Sigmoid colon (tissue), 7 donors: Measurements from ENCODE around the gene SANBR. TPM values are rescaled to one million over a fixed set of nuclear protein-coding genes. Genes with fewer than 3 reads are reported as not detected.
"Not testable (repeated sequence)": the region's sequence is repeated elsewhere in the genome, so short reads cannot be mapped to it uniquely, and the experiment has no call there.

Experiments
- DNase-seq: peaks from one replicate; pipeline ENCODE4 v3.0.0-alpha.2; 2019
- H3K27ac ChIP-seq, 4 donors: fragments of 200-600 bp; sonication (generic); one replicate each; pipeline ENCODE4 v1.5.1; 2016 to 2019; ENCODE audit warnings: mild to moderate bottlenecking in 1 of 4
- H3K27me3 ChIP-seq, 3 donors: fragments of 200-600 bp; sonication (generic); one replicate each; pipeline ENCODE4 v1.5.1; 2019; ENCODE audit warnings: mild to moderate bottlenecking in 1 of 3
- H3K36me3 ChIP-seq, 4 donors: fragments of 200-600 bp; sonication (generic); one replicate each; pipeline ENCODE4 v1.5.1; 2016 to 2019
- H3K4me1 ChIP-seq, 4 donors: fragments of 200-600 bp; sonication (generic); one replicate each; pipeline ENCODE4 v1.5.1; 2017 to 2019
- H3K4me3 ChIP-seq, 4 donors: fragments of 200-600 bp; sonication (generic); one replicate each; pipeline ENCODE4 v1.5.1; 2017 to 2019; ENCODE audit warnings: mild to moderate bottlenecking in 2 of 4, moderate library complexity in 1 of 4
- H3K9me3 ChIP-seq, 4 donors: fragments of 200-600 bp in 3 of 4; sonication (generic) in 3 of 4; one replicate each; pipeline versions ENCODE4 v1.5.1 to v1.6.1; 2013 to 2019
- EP300 ChIP-seq, 4 donors: sonication (generic); formaldehyde crosslinking; IDR thresholded peaks; one replicate each; pipeline ENCODE4 v1.6.1; 2017; ENCODE audit warnings: antibody characterized with exemption in 4 of 4
- POLR2A ChIP-seq, 2 donors: fragments of 450-650 bp; IDR thresholded peaks; one replicate each; pipeline ENCODE4 v1.6.1; 2016; ENCODE audit warnings: antibody characterized with exemption in 2 of 2, mild to moderate bottlenecking in 2 of 2, moderate library complexity in 2 of 2
- POLR2AphosphoS5 ChIP-seq, 4 donors: sonication (generic); formaldehyde crosslinking; IDR thresholded peaks; one replicate each; pipeline ENCODE4 v1.6.1; 2017; ENCODE audit warnings: antibody characterized with exemption in 4 of 4
- WGBS, 2 donors: extraction: QIAGEN DNeasy Blood & Tissue Kit; methylation state at CpG; one replicate each; pipeline ENCODE4 v1.1.7; 2013; 5-methylcytosine and 5-hydroxymethylcytosine counted together
- intact Hi-C: fragments of 100-400 bp; cut with DNase I; formaldehyde crosslinking; loops from one replicate; pipeline ENCODE4 v1.15.1; 2023
- polyA plus RNA-seq, 3 donors: library from polyadenylated mRNA; stranded (reverse); fragments of 200-250 nt; gene quantifications; one replicate each; pipeline ENCODE4 v1.2.3, GENCODE V29; 2013
- total RNA-seq, 4 donors: library from RNA; depleted of rRNA; stranded (reverse); fragments of >200 nt; gene quantifications; one replicate each; pipeline ENCODE4 v1.1.0, GENCODE V29; 2016
- TF ChIP-seq, protein P1 (sequence below), 4 experiments: fragments of 450-650 bp in 3 of 4; fragments of 200-600 bp in 1 of 4; IDR thresholded peaks; one replicate each; pipeline ENCODE4 v1.5.1; 2016 to 2019; ENCODE audit warnings: antibody characterized with exemption in 4 of 4, mild to moderate bottlenecking in 3 of 4, moderate library complexity in 2 of 4
- donor health status: healthy with polysubstance abuse.
- donor health status: Bipolar disorder and iron deficiency.
- donor health status: healthy.

Gene SANBR
- total and polyA plus RNA-seq, 7 donors, result 3.0 to 18.5 (median 6.5) TPM

DNA sequence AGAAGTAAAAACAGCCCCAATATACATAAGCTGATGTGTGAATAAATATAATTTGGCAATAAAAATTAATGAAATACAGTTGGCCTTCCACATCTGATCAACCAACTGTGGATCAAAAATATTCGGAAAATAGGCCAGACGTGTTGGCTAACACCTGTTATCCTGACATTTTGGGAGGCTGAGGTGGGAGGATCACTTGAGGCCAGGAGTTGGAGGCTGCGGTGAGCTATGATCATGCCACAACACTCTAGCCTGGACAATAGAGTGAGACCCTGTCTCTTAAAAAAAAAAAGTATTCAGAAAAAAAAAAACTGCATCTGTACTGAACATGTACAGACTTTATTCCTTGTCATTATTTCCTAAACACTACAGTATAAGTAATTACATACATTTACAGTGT, 36.1 kb upstream of the SANBR start:
- Histone ChIP-seq H3K36me3 (peaks cover 15 to 37% (median 24%) of the 10 kb centered on the region in 4 donors), H3K9me3 (no peaks in the 10 kb centered on the region)
- 97 to 100% methylated on average over 3 of the region's 3 CpGs for WGBS, 2 donors

GRCh38 chr2:61034592-61034991, 31.1 kb upstream of the SANBR start:
- DNase-seq, H3K27me3 ChIP-seq, intact Hi-C loops, H3K27ac ChIP-seq, H3K4me3 ChIP-seq, H3K9me3 ChIP-seq, H3K4me1 ChIP-seq: not testable (repeated sequence)
- peaks cover 21 to 49% (median 27%) of the 10 kb centered on the region in 4 donors for H3K36me3 ChIP-seq
- WGBS, 2 donors, result 93 to 97% methylated on average over 9 of the region's 9 CpGs

More for the DNA sequence above, 36.1 kb upstream of the SANBR start:
- H3K27me3 ChIP-seq, result no peaks in the 10 kb centered on the region
- intact Hi-C loops, result no loop called here
- H3K4me1 ChIP-seq, result peaks cover 0 to 5% (median 2%) of the 10 kb centered on the region in 4 donors
- no peak overlapping the region for H3K27ac ChIP-seq
- no peak overlapping the region for H3K4me3 ChIP-seq
- DNase-seq, result no peak
- TF ChIP-seq POLR2AphosphoS5 (IDR thresholded peaks at IDR 0.05), result no peak
- TF ChIP-seq, protein P1, sequence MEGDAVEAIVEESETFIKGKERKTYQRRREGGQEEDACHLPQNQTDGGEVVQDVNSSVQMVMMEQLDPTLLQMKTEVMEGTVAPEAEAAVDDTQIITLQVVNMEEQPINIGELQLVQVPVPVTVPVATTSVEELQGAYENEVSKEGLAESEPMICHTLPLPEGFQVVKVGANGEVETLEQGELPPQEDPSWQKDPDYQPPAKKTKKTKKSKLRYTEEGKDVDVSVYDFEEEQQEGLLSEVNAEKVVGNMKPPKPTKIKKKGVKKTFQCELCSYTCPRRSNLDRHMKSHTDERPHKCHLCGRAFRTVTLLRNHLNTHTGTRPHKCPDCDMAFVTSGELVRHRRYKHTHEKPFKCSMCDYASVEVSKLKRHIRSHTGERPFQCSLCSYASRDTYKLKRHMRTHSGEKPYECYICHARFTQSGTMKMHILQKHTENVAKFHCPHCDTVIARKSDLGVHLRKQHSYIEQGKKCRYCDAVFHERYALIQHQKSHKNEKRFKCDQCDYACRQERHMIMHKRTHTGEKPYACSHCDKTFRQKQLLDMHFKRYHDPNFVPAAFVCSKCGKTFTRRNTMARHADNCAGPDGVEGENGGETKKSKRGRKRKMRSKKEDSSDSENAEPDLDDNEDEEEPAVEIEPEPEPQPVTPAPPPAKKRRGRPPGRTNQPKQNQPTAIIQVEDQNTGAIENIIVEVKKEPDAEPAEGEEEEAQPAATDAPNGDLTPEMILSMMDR (IDR thresholded peaks at IDR 0.05), result no peak
- TF ChIP-seq EP300 (IDR thresholded peaks at IDR 0.05), result no peak
- TF ChIP-seq POLR2A (IDR thresholded peaks at IDR 0.05), result no peak

- WGBS, 2 donors, result 98 to 99% methylated on average over 2 of the region's 2 CpGs
- H3K4me3 ChIP-seq, H3K4me1 ChIP-seq, H3K9me3 ChIP-seq, H3K27ac ChIP-seq, DNase-seq, H3K27me3 ChIP-seq, intact Hi-C loops: not testable (repeated sequence)
- H3K36me3 ChIP-seq, result peaks cover 19 to 40% (median 23%) of the 10 kb centered on the region in 4 donors
Observed at GRCh38 chr2:61036643-61037042, 29.0 kb upstream of the SANBR start.

- H3K9me3 ChIP-seq, result no peaks in the 10 kb centered on the region
- TF ChIP-seq EP300 (IDR thresholded peaks at IDR 0.05) (no peak), POLR2A (IDR thresholded peaks at IDR 0.05) (no peak), POLR2AphosphoS5 (IDR thresholded peaks at IDR 0.05) (no peak)
- TF ChIP-seq, protein P1 (IDR thresholded peaks at IDR 0.05), result no peak
- WGBS, 2 donors, result 86 to 88% methylated on average over 3 of the region's 3 CpGs
- H3K4me3 ChIP-seq, result no peak overlapping the region
- H3K36me3 ChIP-seq, result peaks cover 0 to 11% (median 0%) of the 10 kb centered on the region in 4 donors
- intact Hi-C loops, result no loop called here
- peaks cover 0 to 15% (median 7%) of the 10 kb centered on the region in 4 donors for H3K4me1 ChIP-seq
- no peak overlapping the region for H3K27ac ChIP-seq
- H3K27me3 ChIP-seq, result no peaks in the 10 kb centered on the region
- no peak for DNase-seq
Observed at GRCh38 chr2:61042807-61043206, 22.9 kb upstream of the SANBR start.

- H3K4me3 ChIP-seq, result no peak overlapping the region
- peaks cover 0 to 29% (median 2%) of the 10 kb centered on the region in 4 donors for H3K36me3 ChIP-seq
- DNase-seq, result no peak
- H3K9me3 ChIP-seq, result no peaks in the 10 kb centered on the region
- no peaks in the 10 kb centered on the region for H3K27me3 ChIP-seq
- 73 to 81% methylated on average over 4 of the region's 4 CpGs for WGBS, 2 donors
- TF ChIP-seq, protein P1 (IDR thresholded peaks at IDR 0.05), result no peak
- no peak for TF ChIP-seq EP300 (IDR thresholded peaks at IDR 0.05)
- TF ChIP-seq POLR2A (IDR thresholded peaks at IDR 0.05), result no peak
- TF ChIP-seq POLR2AphosphoS5 (IDR thresholded peaks at IDR 0.05), result no peak
- peak overlapping the region in 1 of 4 donors; percentile 24 for H3K27ac ChIP-seq
- peaks cover 0 to 15% (median 7%) of the 10 kb centered on the region in 4 donors for H3K4me1 ChIP-seq
- intact Hi-C loops, result no loop called here
Observed at GRCh38 chr2:61044636-61045035, 21.0 kb upstream of the SANBR start.

GRCh38 chr2:61045226-61045625, 20.4 kb upstream of the SANBR start:
- Histone ChIP-seq H3K9me3 (no peaks in the 10 kb centered on the region), H3K4me3 (no peak overlapping the region), H3K4me1 (peaks cover 0 to 15% (median 7%) of the 10 kb centered on the region in 4 donors), H3K27me3 (no peaks in the 10 kb centered on the region), H3K36me3 (peaks cover 0 to 35% (median 2%) of the 10 kb centered on the region in 4 donors), H3K27ac (peak overlapping the region in 3 of 4 donors; percentile 21 to 51 (median 49))
- WGBS, 2 donors, result 93 to 94% methylated on average over 2 of the region's 2 CpGs
- TF ChIP-seq EP300 (IDR thresholded peaks at IDR 0.05) (no peak), POLR2AphosphoS5 (IDR thresholded peaks at IDR 0.05) (no peak), POLR2A (IDR thresholded peaks at IDR 0.05) (no peak)
- TF ChIP-seq, protein P1 (IDR thresholded peaks at IDR 0.05), result no peak
- intact Hi-C loops, result no loop called here
- no peak for DNase-seq
